Activated naive CD8-positive, alpha-beta T cell treated with anti-CD3 and anti-CD28 coated beads for 36 hours (primary cell): ENCODE data around the gene LDHB. TPM values are rescaled to one million over a fixed set of nuclear protein-coding genes. Genes with fewer than 3 reads are reported as not detected.

Experiments
- DNase-seq: peaks from one replicate; pipeline ENCODE4 v3.0.0; 2021
- H3K27ac Mint-ChIP-seq: one replicate; pipeline ENCODE4 v1.8.0; 2022; ENCODE audit warnings: mild to moderate bottlenecking, moderate library complexity, mixed read lengths
- H3K27me3 Mint-ChIP-seq: one replicate; pipeline ENCODE4 v1.8.0; 2022; ENCODE audit warnings: mild to moderate bottlenecking, mixed read lengths
- H3K36me3 Mint-ChIP-seq: one replicate; pipeline ENCODE4 v1.8.0; 2021; ENCODE audit warnings: mild to moderate bottlenecking, mixed read lengths
- H3K4me1 Mint-ChIP-seq: one replicate; pipeline ENCODE4 v1.8.0; 2021; ENCODE audit warnings: mixed read lengths
- H3K4me3 Mint-ChIP-seq: one replicate; pipeline ENCODE4 v1.8.0; 2022; ENCODE audit warnings: mild to moderate bottlenecking, moderate library complexity, mixed read lengths
- H3K9me3 Mint-ChIP-seq: one replicate; pipeline ENCODE4 v1.8.0; 2022; ENCODE audit warnings: mixed read lengths
- total RNA-seq, 2 experiments: library from RNA; stranded (reverse); gene quantifications; one replicate each; pipeline ENCODE4 v1.2.3, GENCODE V29; 2021

Gene LDHB
- 1,000 to 10,000 TPM; 1,947 to 1,996 TPM for total RNA-seq

- no peaks in the 10 kb centered on the region for H3K27me3 Mint-ChIP-seq
- peaks cover 46% of the 10 kb centered on the region for H3K36me3 Mint-ChIP-seq
- peak; percentile 93 for DNase-seq
- H3K27ac Mint-ChIP-seq, result peak within 1 kb of the TSS; percentile 99
- H3K9me3 Mint-ChIP-seq, result no peaks in the 10 kb centered on the region
- peaks cover 42% of the 10 kb centered on the region for H3K4me1 Mint-ChIP-seq
- peak within 1 kb of the TSS; percentile 97 for H3K4me3 Mint-ChIP-seq
These were observed at the start of gene LDHB for GRCh38 chr12:21657326-21658077. LDHB (minus strand) TSS chr12:21657842; CDS start chr12:21654671, 3,171 bp downstream.

GRCh38 chr12:21704847-21705246 lies 47.2 kb upstream of the LDHB start:
- H3K4me1 Mint-ChIP-seq, result peaks cover 3% of the 10 kb centered on the region
- H3K36me3 Mint-ChIP-seq, result no peaks in the 10 kb centered on the region
- no peak for DNase-seq
- no peak overlapping the region for H3K4me3 Mint-ChIP-seq
- no peaks in the 10 kb centered on the region for H3K9me3 Mint-ChIP-seq
- H3K27me3 Mint-ChIP-seq, result no peaks in the 10 kb centered on the region
- H3K27ac Mint-ChIP-seq, result no peak overlapping the region

GRCh38 chr12:21699851-21700250 lies 42.2 kb upstream of the LDHB start:
- peaks cover 6% of the 10 kb centered on the region for H3K4me1 Mint-ChIP-seq
- H3K27me3 Mint-ChIP-seq, result no peaks in the 10 kb centered on the region
- H3K36me3 Mint-ChIP-seq, result no peaks in the 10 kb centered on the region
- no peaks in the 10 kb centered on the region for H3K9me3 Mint-ChIP-seq
- no peak for DNase-seq
- no peak overlapping the region for H3K27ac Mint-ChIP-seq
- no peak overlapping the region for H3K4me3 Mint-ChIP-seq

- Mint-ChIP-seq H3K27me3 (no peaks in the 10 kb centered on the region), H3K4me3 (no peak overlapping the region), H3K36me3 (no peaks in the 10 kb centered on the region), H3K9me3 (no peaks in the 10 kb centered on the region), H3K4me1 (peaks cover 6% of the 10 kb centered on the region), H3K27ac (no peak overlapping the region)
- DNase-seq, result no peak
These were observed 40.4 kb upstream of the LDHB start for GRCh38 chr12:21697904-21698630.

GRCh38 chr12:21696625-21697024 lies 39.0 kb upstream of the LDHB start:
- Mint-ChIP-seq H3K27me3 (no peaks in the 10 kb centered on the region), H3K4me1 (peaks cover 6% of the 10 kb centered on the region), H3K4me3 (no peak overlapping the region), H3K36me3 (no peaks in the 10 kb centered on the region), H3K27ac (no peak overlapping the region), H3K9me3 (no peaks in the 10 kb centered on the region)
- no peak for DNase-seq

- Mint-ChIP-seq H3K27me3 (no peaks in the 10 kb centered on the region), H3K4me3 (no peak overlapping the region), H3K4me1 (peaks cover 9% of the 10 kb centered on the region), H3K36me3 (no peaks in the 10 kb centered on the region), H3K27ac (no peak overlapping the region), H3K9me3 (no peaks in the 10 kb centered on the region)
- no peak for DNase-seq
These were observed 38.3 kb upstream of the LDHB start for GRCh38 chr12:21695986-21696385.

- no peak overlapping the region for H3K4me3 Mint-ChIP-seq
- peaks cover 11% of the 10 kb centered on the region for H3K4me1 Mint-ChIP-seq
- DNase-seq, result no peak
- no peak overlapping the region for H3K27ac Mint-ChIP-seq
- H3K27me3 Mint-ChIP-seq, result no peaks in the 10 kb centered on the region
- peaks cover 3% of the 10 kb centered on the region for H3K36me3 Mint-ChIP-seq
- H3K9me3 Mint-ChIP-seq, result peaks cover 2% of the 10 kb centered on the region
These were observed 37.0 kb upstream of the LDHB start for GRCh38 chr12:21694660-21695059.

- Mint-ChIP-seq H3K36me3 (peaks cover 11% of the 10 kb centered on the region), H3K27me3 (no peaks in the 10 kb centered on the region), H3K4me3 (no peak overlapping the region), H3K27ac (no peak overlapping the region), H3K9me3 (peaks cover 13% of the 10 kb centered on the region), H3K4me1 (peaks cover 10% of the 10 kb centered on the region)
- DNase-seq, result no peak
These were observed 33.9 kb upstream of the LDHB start for GRCh38 chr12:21691515-21691914.

GRCh38 chr12:21690704-21691368 lies 33.2 kb upstream of the LDHB start:
- H3K27me3 Mint-ChIP-seq, result no peaks in the 10 kb centered on the region
- H3K4me3 Mint-ChIP-seq, result no peak overlapping the region
- DNase-seq, result no peak
- H3K4me1 Mint-ChIP-seq, result peaks cover 10% of the 10 kb centered on the region
- H3K9me3 Mint-ChIP-seq, result peaks cover 13% of the 10 kb centered on the region
- H3K36me3 Mint-ChIP-seq, result peaks cover 11% of the 10 kb centered on the region
- peak overlapping the region; percentile 1 for H3K27ac Mint-ChIP-seq

- Mint-ChIP-seq H3K9me3 (no peaks in the 10 kb centered on the region), H3K27ac (no peak overlapping the region), H3K27me3 (no peaks in the 10 kb centered on the region), H3K36me3 (no peaks in the 10 kb centered on the region), H3K4me3 (no peak overlapping the region), H3K4me1 (peaks cover 17% of the 10 kb centered on the region)
- DNase-seq, result no peak
These were observed 25.5 kb upstream of the LDHB start for GRCh38 chr12:21683115-21683514.

- no peak for DNase-seq
- no peaks in the 10 kb centered on the region for H3K27me3 Mint-ChIP-seq
- no peaks in the 10 kb centered on the region for H3K36me3 Mint-ChIP-seq
- H3K9me3 Mint-ChIP-seq, result no peaks in the 10 kb centered on the region
- peaks cover 42% of the 10 kb centered on the region for H3K4me1 Mint-ChIP-seq
- H3K4me3 Mint-ChIP-seq, result peak overlapping the region; percentile 14
- H3K27ac Mint-ChIP-seq, result peak overlapping the region; percentile 86
These were observed 21.3 kb upstream of the LDHB start for GRCh38 chr12:21678959-21679358.

- peak overlapping the region; percentile 65 for H3K4me3 Mint-ChIP-seq
- peak; percentile 13 for DNase-seq
- H3K9me3 Mint-ChIP-seq, result no peaks in the 10 kb centered on the region
These were observed 20.1 kb upstream of the LDHB start for GRCh38 chr12:21677622-21678277.

GRCh38 chr12:21677204-21677603 lies 19.6 kb upstream of the LDHB start:
- peak overlapping the region; percentile 86 for H3K27ac Mint-ChIP-seq
- no peaks in the 10 kb centered on the region for H3K27me3 Mint-ChIP-seq
- no peaks in the 10 kb centered on the region for H3K9me3 Mint-ChIP-seq
- no peaks in the 10 kb centered on the region for H3K36me3 Mint-ChIP-seq
- DNase-seq, result no peak
- peaks cover 42% of the 10 kb centered on the region for H3K4me1 Mint-ChIP-seq
- peak overlapping the region; percentile 65 for H3K4me3 Mint-ChIP-seq

More at GRCh38 chr12:21677622-21678277, 20.1 kb upstream of the LDHB start:
- Mint-ChIP-seq H3K27ac (peak overlapping the region; percentile 86), H3K36me3 (no peaks in the 10 kb centered on the region), H3K27me3 (no peaks in the 10 kb centered on the region), H3K4me1 (peaks cover 42% of the 10 kb centered on the region)

GRCh38 chr12:21676776-21677175 lies 19.1 kb upstream of the LDHB start:
- peak overlapping the region; percentile 86 for H3K27ac Mint-ChIP-seq
- no peaks in the 10 kb centered on the region for H3K9me3 Mint-ChIP-seq
- peak overlapping the region; percentile 26 for H3K4me3 Mint-ChIP-seq
- H3K27me3 Mint-ChIP-seq, result no peaks in the 10 kb centered on the region
- no peak for DNase-seq
- peaks cover 42% of the 10 kb centered on the region for H3K4me1 Mint-ChIP-seq
- no peaks in the 10 kb centered on the region for H3K36me3 Mint-ChIP-seq

GRCh38 chr12:21675641-21676040 lies 18.0 kb upstream of the LDHB start:
- no peaks in the 10 kb centered on the region for H3K9me3 Mint-ChIP-seq
- no peak overlapping the region for H3K27ac Mint-ChIP-seq
- H3K36me3 Mint-ChIP-seq, result no peaks in the 10 kb centered on the region
- no peak for DNase-seq
- H3K4me3 Mint-ChIP-seq, result no peak overlapping the region
- peaks cover 42% of the 10 kb centered on the region for H3K4me1 Mint-ChIP-seq
- H3K27me3 Mint-ChIP-seq, result no peaks in the 10 kb centered on the region
